Liver (tissue), 9 donors: Measurements from ENCODE around the gene SPI1. TPM values are rescaled to one million over a fixed set of nuclear protein-coding genes. Genes with fewer than 3 reads are reported as not detected.

Source experiments
- DNase-seq: peaks from one replicate; pipeline ENCODE4 v3.0.0-alpha.2; 2017; ENCODE audit warnings: low spot score
- H3K27ac ChIP-seq, 2 donors: one replicate each; pipeline ENCODE4 v1.7.0; 2013; ENCODE audit warnings: inconsistent platforms in 2 of 2, low read length in 2 of 2, control low read depth in 1 of 2, low read depth in 1 of 2, mild to moderate bottlenecking in 1 of 2
- H3K27me3 ChIP-seq, 4 donors: one replicate each; pipeline versions ENCODE4 v1.6.1 to v1.7.0; 2013; ENCODE audit warnings: low read length in 3 of 4, inconsistent platforms in 1 of 4, mild to moderate bottlenecking in 1 of 4, moderate library complexity in 1 of 4; ENCODE audit not compliant: control insufficient read depth in 4 of 4, insufficient read depth in 4 of 4
- H3K36me3 ChIP-seq, 4 donors: one replicate each; pipeline versions ENCODE4 v1.6.1 to v1.7.0; 2013; ENCODE audit warnings: low read length in 3 of 4, mild to moderate bottlenecking in 3 of 4, low read depth in 1 of 4, moderate library complexity in 1 of 4; ENCODE audit not compliant: control insufficient read depth in 4 of 4, insufficient read depth in 3 of 4
- H3K4me1 ChIP-seq, 4 donors: one replicate each; pipeline versions ENCODE4 v1.6.1 to v1.7.0; 2013; ENCODE audit warnings: low read length in 3 of 4, mild to moderate bottlenecking in 3 of 4, moderate library complexity in 1 of 4; ENCODE audit not compliant: control insufficient read depth in 4 of 4, insufficient read depth in 4 of 4
- H3K4me3 ChIP-seq, 3 donors: one replicate each; pipeline versions ENCODE4 v1.6.1 to v1.7.0; 2013; ENCODE audit warnings: low read length in 3 of 3, control low read depth in 1 of 3, low read depth in 1 of 3, mild to moderate bottlenecking in 1 of 3
- H3K9ac ChIP-seq, 2 donors: one replicate each; pipeline ENCODE4 v1.7.0; 2013; ENCODE audit warnings: low read length in 2 of 2, mild to moderate bottlenecking in 2 of 2, moderate library complexity in 2 of 2, control low read depth in 1 of 2, low read depth in 1 of 2
- H3K9me3 ChIP-seq, 4 donors: one replicate each; pipeline versions ENCODE4 v1.6.1 to v1.7.0; 2013; ENCODE audit warnings: low read length in 3 of 4; ENCODE audit not compliant: control insufficient read depth in 4 of 4
- ATF3 ChIP-seq: IDR thresholded peaks from 2 replicates; pipeline ENCODE4 v1.6.1; 2016; ENCODE audit warnings: antibody characterized with exemption
- CTCF ChIP-seq: fragments of 150-350 bp; IDR thresholded peaks from 2 replicates; pipeline ENCODE4 v1.5.1; 2017; ENCODE audit warnings: improper control_type of control experiment, low read depth, low read length; ENCODE audit not compliant: missing input control
- EGR1 ChIP-seq, 2 donors: IDR thresholded peaks; 2 replicates each; pipeline ENCODE4 v1.6.1; 2016 to 2018; ENCODE audit warnings: antibody characterized with exemption in 2 of 2, low read depth in 2 of 2
- FOXA1 ChIP-seq: IDR thresholded peaks from 2 replicates; pipeline ENCODE4 v1.6.1; 2016; ENCODE audit warnings: antibody characterized with exemption
- FOXA2 ChIP-seq: IDR thresholded peaks from 2 replicates; pipeline ENCODE4 v1.6.1; 2016; ENCODE audit warnings: antibody characterized with exemption
- GABPA ChIP-seq, 2 donors: IDR thresholded peaks in 1 of 2; conservative IDR thresholded peaks in 1 of 2; 2 replicates each; pipeline ENCODE4 v1.6.1; 2016; ENCODE audit warnings: antibody characterized with exemption in 2 of 2, mild to moderate bottlenecking in 1 of 2, moderate library complexity in 1 of 2
- HNF4A ChIP-seq, 2 donors: conservative IDR thresholded peaks; 2 replicates each; pipeline ENCODE4 v1.6.1; 2016; ENCODE audit warnings: antibody characterized with exemption in 2 of 2, mild to moderate bottlenecking in 2 of 2
- HNF4G ChIP-seq: IDR thresholded peaks from 2 replicates; pipeline ENCODE4 v1.6.1; 2016; ENCODE audit warnings: antibody characterized with exemption
- JUND ChIP-seq, 2 donors: IDR thresholded peaks; 2 replicates each; pipeline ENCODE4 v1.6.1; 2016; ENCODE audit warnings: antibody characterized with exemption in 2 of 2
- MAX ChIP-seq: IDR thresholded peaks from 2 replicates; pipeline ENCODE4 v1.6.1; 2016; ENCODE audit warnings: antibody characterized with exemption
- NR2F2 ChIP-seq: IDR thresholded peaks from 2 replicates; pipeline ENCODE4 v1.6.1; 2016; ENCODE audit warnings: antibody characterized with exemption
- RAD21 ChIP-seq, 2 donors: IDR thresholded peaks; 2 replicates each; pipeline ENCODE4 v1.6.1; 2016; ENCODE audit warnings: antibody characterized with exemption in 2 of 2, mild to moderate bottlenecking in 2 of 2
- REST ChIP-seq: IDR thresholded peaks from 2 replicates; pipeline ENCODE4 v1.6.1; 2016; ENCODE audit warnings: antibody characterized with exemption, mild to moderate bottlenecking
- RXRA ChIP-seq, 2 donors: IDR thresholded peaks; 2 replicates each; pipeline ENCODE4 v1.6.1; 2017 to 2018; ENCODE audit warnings: antibody characterized with exemption in 2 of 2, mild to moderate bottlenecking in 1 of 2
- SP1 ChIP-seq: IDR thresholded peaks from 2 replicates; pipeline ENCODE4 v1.6.1; 2018; ENCODE audit warnings: antibody characterized with exemption, mild to moderate bottlenecking
- TAF1 ChIP-seq: conservative IDR thresholded peaks from 2 replicates; pipeline ENCODE4 v1.6.1; 2016; ENCODE audit warnings: antibody characterized with exemption, mild to moderate bottlenecking
- YY1 ChIP-seq: IDR thresholded peaks from 2 replicates; pipeline ENCODE4 v1.6.1; 2016; ENCODE audit warnings: antibody characterized with exemption, mild to moderate bottlenecking
- ZBTB33 ChIP-seq: IDR thresholded peaks from 2 replicates; pipeline ENCODE4 v1.6.1; 2016; ENCODE audit warnings: antibody characterized with exemption
- WGBS: extraction: QIAGEN DNeasy Blood & Tissue Kit; methylation state at CpG from one replicate; pipeline ENCODE4 v1.1.7; 2013; 5-methylcytosine and 5-hydroxymethylcytosine counted together
- polyA plus RNA-seq, 2 donors: library from polyadenylated mRNA; stranded (reverse) in 1 of 2; unstranded in 1 of 2; fragments of 200-250 nt in 1 of 2; fragments of >200 nt in 1 of 2; fragmentation: Nextera tagmentation in 1 of 2; extraction: Ambion mirVana in 1 of 2; gene quantifications; one replicate each; pipeline versions ENCODE4 v1.2.1 to v1.2.3, GENCODE V29; 2013 to 2015
- total RNA-seq, 2 donors: library from RNA; depleted of rRNA; stranded (reverse); fragments of >200 nt; gene quantifications; one replicate each; pipeline ENCODE4 v1.2.3, GENCODE V29; 2014
- donor health status: healthy.
- donor health status: healthy.
- donor health status: healthy.
- donor health status: healthy.
- donor health status: healthy.

SPI1 gene
- total and polyA plus RNA-seq, 4 donors = 2.3 to 14.4 (median 13.3) TPM

GRCh38 chr11:47361419-47361818 is 16.9 kb downstream of the SPI1 start:
- no peak overlapping the region for H3K4me3 ChIP-seq
- no peaks in the 10 kb centered on the region for H3K4me1 ChIP-seq
- H3K9me3 ChIP-seq = no peaks in the 10 kb centered on the region
- no peak overlapping the region for H3K27ac ChIP-seq
- 93% methylated on average over 13 of the region's 13 CpGs for WGBS
- TF ChIP-seq YY1 (no peak), TAF1 (no peak), HNF4G (no peak), GABPA (IDR thresholded peaks at IDR 0.05 in 1 of 2, conservative IDR thresholded peaks at IDR 0.05 in 1 of 2) (no peak), MAX (no peak), REST (no peak), EGR1 (IDR thresholded peaks at IDR 0.05; ENCODE audit: low read depth in 2 of 2) (no peak), FOXA1 (no peak), ATF3 (no peak), SP1 (no peak), RAD21 (IDR thresholded peaks at IDR 0.05) (no peak), FOXA2 (no peak), HNF4A (conservative IDR thresholded peaks at IDR 0.05) (no peak), JUND (IDR thresholded peaks at IDR 0.05) (no peak), NR2F2 (no peak), RXRA (IDR thresholded peaks at IDR 0.05) (no peak), CTCF (no peak), ZBTB33 (no peak)
- H3K27me3 ChIP-seq = no peaks in the 10 kb centered on the region
- H3K36me3 ChIP-seq = no peaks in the 10 kb centered on the region
- no peak overlapping the region for H3K9ac ChIP-seq
- no peak for DNase-seq
